Vagina (tissue), 2 donors: Measurements from ENCODE around the gene PRAMEF15.
"Not testable (repeated sequence)": the region's sequence is repeated elsewhere in the genome, so short reads cannot be mapped to it uniquely, and the experiment has no call there.

ENCODE experiments used
- CTCF ChIP-seq, 3 experiments: fragments of 450-650 bp in 2 of 3; fragments of 200-600 bp in 1 of 3; sonication (generic) in 1 of 3; IDR thresholded peaks; one replicate each; pipeline ENCODE4 v1.5.1; 2017 to 2019; ENCODE audit warnings: antibody characterized with exemption in 3 of 3, mild to moderate bottlenecking in 2 of 3, moderate library complexity in 2 of 3
- POLR2AphosphoS5 ChIP-seq, 2 donors: sonication (generic); formaldehyde crosslinking; IDR thresholded peaks; one replicate each; pipeline ENCODE4 v1.9.0; 2017; ENCODE audit warnings: antibody characterized with exemption in 2 of 2, mild to moderate bottlenecking in 2 of 2, low read depth in 1 of 2; ENCODE audit not compliant: insufficient read depth in 1 of 2

DNA sequence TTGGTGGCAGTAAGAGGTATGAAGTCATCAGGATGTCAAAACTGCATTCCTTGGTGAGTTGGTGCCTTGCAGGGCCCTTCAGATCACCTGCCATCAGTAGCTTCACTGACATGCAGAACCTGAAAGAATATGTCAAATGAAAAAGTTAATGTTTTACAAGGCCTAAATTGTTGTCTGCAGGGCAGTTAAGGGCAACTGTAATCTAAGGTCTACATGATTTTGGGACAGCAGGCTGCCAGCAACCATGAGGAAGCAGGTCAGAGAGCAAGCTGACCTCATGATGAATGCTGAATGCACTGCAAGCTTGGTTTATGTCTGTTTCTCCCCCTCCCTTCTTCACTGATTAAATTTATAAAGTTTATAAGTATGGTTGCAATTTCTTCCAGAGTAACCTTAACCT is 13.2 kb upstream of the PRAMEF15 start:
- TF ChIP-seq CTCF (IDR thresholded peaks at IDR 0.05); POLR2AphosphoS5 (IDR thresholded peaks at IDR 0.05; ENCODE audit: insufficient read depth in 1 of 2, low read depth in 1 of 2): not testable (repeated sequence)
